WTC11 (cell line): ENCODE data around the gene KMT2A. TPM values are rescaled to one million over a fixed set of nuclear protein-coding genes. Genes with fewer than 3 reads are reported as not detected.

ENCODE experiments used
- ATAC-seq: fragments of 200-7000 bp; cut with Tn5 transposase; 2 replicates; pipeline ENCODE4 v1.10.0; 2021; ENCODE audit warnings: mild to moderate bottlenecking, moderate library complexity
- CTCF ChIA-PET: fragments of 300-600 bp; sonication (Branson Sonifier 250); formaldehyde crosslinking; loops from one replicate; lab custom pipeline; 2021; ENCODE audit warnings: antibody characterized with exemption; lab: Charles Lee
- POLR2A ChIA-PET: fragments of 350-600 bp; sonication (Branson Sonifier 250); formaldehyde crosslinking; loops from one replicate; lab custom pipeline; 2021; ENCODE audit warnings: antibody characterized with exemption; lab: Charles Lee
- DNase-seq: peaks from one replicate; pipeline ENCODE4 v3.0.0; 2021; ENCODE audit warnings: low spot score
- H3K27ac Mint-ChIP-seq: 2 replicates; pipeline ENCODE4 v1.8.0; 2021; ENCODE audit warnings: mixed read lengths
- H3K27me3 Mint-ChIP-seq: 2 replicates; pipeline ENCODE4 v1.8.0; 2021; ENCODE audit warnings: low read depth, mild to moderate bottlenecking, moderate library complexity, mixed read lengths
- H3K36me3 Mint-ChIP-seq: 2 replicates; pipeline ENCODE4 v1.8.0; 2021; ENCODE audit warnings: mixed read lengths
- H3K4me1 Mint-ChIP-seq: 2 replicates; pipeline ENCODE4 v1.8.0; 2022; ENCODE audit warnings: mixed read lengths
- H3K4me3 Mint-ChIP-seq: 2 replicates; pipeline ENCODE4 v1.8.0; 2021; ENCODE audit warnings: mild to moderate bottlenecking, moderate library complexity, mixed read lengths
- H3K9me3 Mint-ChIP-seq: 2 replicates; pipeline ENCODE4 v1.8.0; 2021; ENCODE audit warnings: mixed read lengths
- ATF1 ChIP-seq: sonication (generic); formaldehyde crosslinking; IDR thresholded peaks from 2 replicates; pipeline ENCODE4 v1.8.1; 2023; ENCODE audit warnings: mild to moderate bottlenecking, moderate library complexity, missing genetic modification reagents
- ATF2 ChIP-seq: sonication (generic); formaldehyde crosslinking; IDR thresholded peaks from 2 replicates; pipeline ENCODE4 v1.8.1; 2022; ENCODE audit warnings: low read depth, missing genetic modification reagents, borderline replicate concordance
- CBFB ChIP-seq: sonication (generic); formaldehyde crosslinking; IDR thresholded peaks from 2 replicates; pipeline ENCODE4 v1.8.1; 2022; ENCODE audit warnings: mild to moderate bottlenecking, low read depth, missing genetic modification reagents
- CREB1 ChIP-seq: sonication (generic); formaldehyde crosslinking; IDR thresholded peaks from 2 replicates; pipeline ENCODE4 v1.8.0; 2023; ENCODE audit warnings: mild to moderate bottlenecking, missing genetic modification reagents
- CREM ChIP-seq: sonication (generic); formaldehyde crosslinking; IDR thresholded peaks from 2 replicates; pipeline ENCODE4 v1.8.1; 2022; ENCODE audit warnings: mild to moderate bottlenecking, missing genetic modification reagents, moderate library complexity
- ETV6 ChIP-seq: sonication (generic); formaldehyde crosslinking; IDR thresholded peaks from 2 replicates; pipeline ENCODE4 v1.8.1; 2022; ENCODE audit warnings: mild to moderate bottlenecking, missing genetic modification reagents
- HMGA2 ChIP-seq: fragments of 250-450 bp; sonication (Bioruptor Pico); IDR thresholded peaks from 2 replicates; pipeline ENCODE4 v1.4.0; 2021; ENCODE audit warnings: mild to moderate bottlenecking, moderate library complexity
- IRF2 ChIP-seq: sonication (generic); formaldehyde crosslinking; IDR thresholded peaks from 2 replicates; pipeline ENCODE4 v1.8.0; 2022; ENCODE audit warnings: low read depth, missing genetic modification reagents, borderline replicate concordance
- JAZF1 ChIP-seq: fragments of 250-450 bp; sonication (Bioruptor Pico); IDR thresholded peaks from 2 replicates; pipeline ENCODE4 v1.9.0; 2021; ENCODE audit warnings: moderate library complexity, mild to moderate bottlenecking, inconsistent platforms
- JUN ChIP-seq: sonication (generic); formaldehyde crosslinking; IDR thresholded peaks from 2 replicates; pipeline ENCODE4 v1.8.0; 2023; ENCODE audit warnings: mild to moderate bottlenecking, missing genetic modification reagents
- KAT7 ChIP-seq: sonication (generic); formaldehyde crosslinking; IDR thresholded peaks from 2 replicates; pipeline ENCODE4 v1.8.1; 2023; ENCODE audit warnings: missing genetic modification reagents, mild to moderate bottlenecking, borderline replicate concordance
- NFE2L1 ChIP-seq: sonication (generic); formaldehyde crosslinking; IDR thresholded peaks from 2 replicates; pipeline ENCODE4 v1.8.1; 2023; ENCODE audit warnings: missing genetic modification reagents
- NR1H2 ChIP-seq: sonication (generic); formaldehyde crosslinking; IDR thresholded peaks from 2 replicates; pipeline ENCODE4 v1.9.0; 2021; ENCODE audit warnings: mild to moderate bottlenecking, moderate library complexity, missing genetic modification reagents
- OVOL2 ChIP-seq: fragments of 250-450 bp; sonication (Bioruptor Pico); IDR thresholded peaks from 2 replicates; pipeline ENCODE4 v1.9.0; 2021; ENCODE audit warnings: mild to moderate bottlenecking, borderline replicate concordance
- TEAD4 ChIP-seq: sonication (generic); formaldehyde crosslinking; IDR thresholded peaks from 2 replicates; pipeline ENCODE4 v1.8.0; 2022; ENCODE audit warnings: mild to moderate bottlenecking, missing genetic modification reagents
- ZBTB43 ChIP-seq: sonication (generic); formaldehyde crosslinking; IDR thresholded peaks from 2 replicates; pipeline ENCODE4 v1.8.1; 2023; ENCODE audit warnings: mild to moderate bottlenecking, missing genetic modification reagents
- ZNF121 ChIP-seq: sonication (generic); formaldehyde crosslinking; IDR thresholded peaks from 2 replicates; pipeline ENCODE4 v1.8.0; 2023; ENCODE audit warnings: missing genetic modification reagents
- ZNF138 ChIP-seq: sonication (generic); formaldehyde crosslinking; conservative IDR thresholded peaks from 2 replicates; pipeline ENCODE4 v1.8.1; 2022; ENCODE audit warnings: mild to moderate bottlenecking, moderate library complexity, missing genetic modification reagents
- ZNF232 ChIP-seq: sonication (generic); formaldehyde crosslinking; IDR thresholded peaks from 2 replicates; pipeline ENCODE4 v1.8.0; 2022; ENCODE audit warnings: mild to moderate bottlenecking, missing genetic modification reagents
- ZNF671 ChIP-seq: fragments of 250-450 bp; sonication (Bioruptor Pico); IDR thresholded peaks from 2 replicates; pipeline ENCODE4 v1.8.0; 2021; ENCODE audit warnings: mild to moderate bottlenecking
- total RNA-seq: library from RNA; stranded (reverse); gene quantifications from 3 replicates; pipeline ENCODE4 v1.2.3, GENCODE V29; 2021
- TF ChIP-seq, protein P1 (sequence below): sonication (generic); formaldehyde crosslinking; IDR thresholded peaks from 2 replicates; pipeline ENCODE4 v1.8.0; 2022; ENCODE audit warnings: mild to moderate bottlenecking, missing genetic modification reagents
- TF ChIP-seq, protein P2 (sequence below): sonication (generic); formaldehyde crosslinking; IDR thresholded peaks from 2 replicates; pipeline ENCODE4 v1.8.0; 2022; ENCODE audit warnings: mild to moderate bottlenecking, missing genetic modification reagents
- TF ChIP-seq, protein P3 (sequence below): sonication (generic); formaldehyde crosslinking; conservative IDR thresholded peaks from 2 replicates; pipeline ENCODE4 v1.8.1; 2023; ENCODE audit warnings: mild to moderate bottlenecking, low read depth, missing genetic modification reagents, moderate library complexity
- TF ChIP-seq, protein P4 (sequence below): sonication (generic); formaldehyde crosslinking; IDR thresholded peaks from 2 replicates; pipeline ENCODE4 v1.8.0; 2023; ENCODE audit warnings: missing genetic modification reagents
- TF ChIP-seq, protein P5 (sequence below): fragments of 250-450 bp; sonication (Bioruptor Pico); IDR thresholded peaks from 2 replicates; pipeline ENCODE4 v1.9.0; 2021; ENCODE audit warnings: mild to moderate bottlenecking

KMT2A gene
- total RNA-seq, 1 experiment from 2014 or later, result 59.1 TPM

DNA sequence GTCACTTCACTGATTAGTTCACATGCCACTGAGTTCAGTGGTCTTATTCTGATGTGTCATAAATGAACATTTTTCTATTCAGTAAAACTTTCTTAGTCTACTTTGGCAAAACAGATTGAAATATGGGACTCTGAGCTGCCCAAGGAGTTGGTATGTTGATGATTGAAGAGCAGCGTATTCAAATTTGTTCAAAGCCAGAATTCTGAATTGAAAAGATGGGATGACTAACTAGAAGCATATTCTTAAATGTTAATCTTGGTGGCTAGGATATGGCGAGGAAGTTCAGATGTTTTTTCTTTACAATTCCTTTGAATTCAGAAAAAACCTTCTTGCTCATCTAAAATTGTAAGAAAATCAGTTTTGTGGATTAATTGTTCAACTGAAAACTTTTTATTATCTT lies 34.7 kb downstream of the KMT2A start:
- ATAC-seq (no peak), DNase-seq (no peak)
- no peak for TF ChIP-seq ETV6
- no peak for TF ChIP-seq NR1H2
- TF ChIP-seq CREB1 (CRISPR knock-in tag), result no peak
- TF ChIP-seq, protein P1, sequence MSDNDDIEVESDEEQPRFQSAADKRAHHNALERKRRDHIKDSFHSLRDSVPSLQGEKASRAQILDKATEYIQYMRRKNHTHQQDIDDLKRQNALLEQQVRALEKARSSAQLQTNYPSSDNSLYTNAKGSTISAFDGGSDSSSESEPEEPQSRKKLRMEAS (CRISPR knock-in tag), result no peak
- no peak for TF ChIP-seq ZNF138 (CRISPR knock-in tag)
- TF ChIP-seq ZNF232 (CRISPR knock-in tag), result no peak
- TF ChIP-seq JUN (CRISPR knock-in tag), result no peak
- TF ChIP-seq KAT7 (CRISPR knock-in tag), result no peak
- no peak for TF ChIP-seq ATF1
- CTCF ChIA-PET, result no interaction called here
- Mint-ChIP-seq H3K36me3 (peaks cover 30% of the 10 kb centered on the region), H3K9me3 (no peaks in the 10 kb centered on the region), H3K27me3 (no peaks in the 10 kb centered on the region), H3K4me1 (no peaks in the 10 kb centered on the region), H3K4me3 (no peak overlapping the region), H3K27ac (no peak overlapping the region)
- POLR2A ChIA-PET, result no interaction called here

DNA sequence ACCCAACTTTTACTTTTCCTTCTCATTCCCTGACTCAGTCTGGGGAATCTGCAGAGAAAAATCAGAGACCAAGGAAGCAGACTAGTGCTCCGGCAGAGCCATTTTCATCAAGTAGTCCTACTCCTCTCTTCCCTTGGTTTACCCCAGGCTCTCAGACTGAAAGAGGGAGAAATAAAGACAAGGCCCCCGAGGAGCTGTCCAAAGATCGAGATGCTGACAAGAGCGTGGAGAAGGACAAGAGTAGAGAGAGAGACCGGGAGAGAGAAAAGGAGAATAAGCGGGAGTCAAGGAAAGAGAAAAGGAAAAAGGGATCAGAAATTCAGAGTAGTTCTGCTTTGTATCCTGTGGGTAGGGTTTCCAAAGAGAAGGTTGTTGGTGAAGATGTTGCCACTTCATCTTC lies 37.2 kb downstream of the KMT2A start:
- CTCF ChIA-PET, result no interaction called here
- Mint-ChIP-seq H3K4me3 (no peak overlapping the region), H3K4me1 (no peaks in the 10 kb centered on the region)
- POLR2A ChIA-PET, result no interaction called here
- no peak for TF ChIP-seq NR1H2
- no peak for TF ChIP-seq JAZF1 (CRISPR knock-in tag)
- no peak for TF ChIP-seq ZNF671 (CRISPR knock-in tag)
- TF ChIP-seq NFE2L1, result no peak
- no peak for TF ChIP-seq ZBTB43
- TF ChIP-seq TEAD4 (CRISPR knock-in tag), result no peak
- TF ChIP-seq CREM, result no peak
- no peak for TF ChIP-seq HMGA2
- TF ChIP-seq, protein P2, sequence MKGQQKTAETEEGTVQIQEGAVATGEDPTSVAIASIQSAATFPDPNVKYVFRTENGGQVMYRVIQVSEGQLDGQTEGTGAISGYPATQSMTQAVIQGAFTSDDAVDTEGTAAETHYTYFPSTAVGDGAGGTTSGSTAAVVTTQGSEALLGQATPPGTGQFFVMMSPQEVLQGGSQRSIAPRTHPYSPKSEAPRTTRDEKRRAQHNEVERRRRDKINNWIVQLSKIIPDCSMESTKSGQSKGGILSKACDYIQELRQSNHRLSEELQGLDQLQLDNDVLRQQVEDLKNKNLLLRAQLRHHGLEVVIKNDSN (CRISPR knock-in tag), result no peak
- TF ChIP-seq, protein P3, sequence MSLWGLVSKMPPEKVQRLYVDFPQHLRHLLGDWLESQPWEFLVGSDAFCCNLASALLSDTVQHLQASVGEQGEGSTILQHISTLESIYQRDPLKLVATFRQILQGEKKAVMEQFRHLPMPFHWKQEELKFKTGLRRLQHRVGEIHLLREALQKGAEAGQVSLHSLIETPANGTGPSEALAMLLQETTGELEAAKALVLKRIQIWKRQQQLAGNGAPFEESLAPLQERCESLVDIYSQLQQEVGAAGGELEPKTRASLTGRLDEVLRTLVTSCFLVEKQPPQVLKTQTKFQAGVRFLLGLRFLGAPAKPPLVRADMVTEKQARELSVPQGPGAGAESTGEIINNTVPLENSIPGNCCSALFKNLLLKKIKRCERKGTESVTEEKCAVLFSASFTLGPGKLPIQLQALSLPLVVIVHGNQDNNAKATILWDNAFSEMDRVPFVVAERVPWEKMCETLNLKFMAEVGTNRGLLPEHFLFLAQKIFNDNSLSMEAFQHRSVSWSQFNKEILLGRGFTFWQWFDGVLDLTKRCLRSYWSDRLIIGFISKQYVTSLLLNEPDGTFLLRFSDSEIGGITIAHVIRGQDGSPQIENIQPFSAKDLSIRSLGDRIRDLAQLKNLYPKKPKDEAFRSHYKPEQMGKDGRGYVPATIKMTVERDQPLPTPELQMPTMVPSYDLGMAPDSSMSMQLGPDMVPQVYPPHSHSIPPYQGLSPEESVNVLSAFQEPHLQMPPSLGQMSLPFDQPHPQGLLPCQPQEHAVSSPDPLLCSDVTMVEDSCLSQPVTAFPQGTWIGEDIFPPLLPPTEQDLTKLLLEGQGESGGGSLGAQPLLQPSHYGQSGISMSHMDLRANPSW (CRISPR knock-in tag), result no peak
- TF ChIP-seq OVOL2 (CRISPR knock-in tag), result no peak
- no peak for TF ChIP-seq ZNF121 (CRISPR knock-in tag)
- TF ChIP-seq, all 79 proteins: peak for 0
- peaks cover 50% of the 10 kb centered on the region for H3K36me3 Mint-ChIP-seq
- no peak for ATAC-seq
- H3K27me3 Mint-ChIP-seq, result no peaks in the 10 kb centered on the region
- H3K27ac Mint-ChIP-seq, result no peak overlapping the region
- no peak for DNase-seq
- H3K9me3 Mint-ChIP-seq, result no peaks in the 10 kb centered on the region

GRCh38 chr11:118476676-118477075 lies 40.4 kb downstream of the KMT2A start:
- H3K36me3 Mint-ChIP-seq, result peaks cover 70% of the 10 kb centered on the region
- CTCF ChIA-PET, result interaction anchor here (0.5 kb wide), 1 partner anchor 114 kb away, joined by 3 read pairs; no protein-coding TSS in a partner anchor
- peak overlapping the region; percentile 16; the same call in 1 of the 2 replicates for H3K27ac Mint-ChIP-seq
- no peaks in the 10 kb centered on the region for H3K9me3 Mint-ChIP-seq
- no peak overlapping the region for H3K4me3 Mint-ChIP-seq
- POLR2A ChIA-PET, result no interaction called here
- DNase-seq (no peak), ATAC-seq (no peak)
- H3K4me1 Mint-ChIP-seq, result no peaks in the 10 kb centered on the region
- no peaks in the 10 kb centered on the region for H3K27me3 Mint-ChIP-seq
- TF ChIP-seq CBFB (CRISPR knock-in tag) (no peak), IRF2 (no peak), ATF2 (CRISPR knock-in tag) (no peak), CREM (no peak)
- TF ChIP-seq, protein P4, sequence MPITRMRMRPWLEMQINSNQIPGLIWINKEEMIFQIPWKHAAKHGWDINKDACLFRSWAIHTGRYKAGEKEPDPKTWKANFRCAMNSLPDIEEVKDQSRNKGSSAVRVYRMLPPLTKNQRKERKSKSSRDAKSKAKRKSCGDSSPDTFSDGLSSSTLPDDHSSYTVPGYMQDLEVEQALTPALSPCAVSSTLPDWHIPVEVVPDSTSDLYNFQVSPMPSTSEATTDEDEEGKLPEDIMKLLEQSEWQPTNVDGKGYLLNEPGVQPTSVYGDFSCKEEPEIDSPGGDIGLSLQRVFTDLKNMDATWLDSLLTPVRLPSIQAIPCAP, result no peak
- TF ChIP-seq, protein P5, sequence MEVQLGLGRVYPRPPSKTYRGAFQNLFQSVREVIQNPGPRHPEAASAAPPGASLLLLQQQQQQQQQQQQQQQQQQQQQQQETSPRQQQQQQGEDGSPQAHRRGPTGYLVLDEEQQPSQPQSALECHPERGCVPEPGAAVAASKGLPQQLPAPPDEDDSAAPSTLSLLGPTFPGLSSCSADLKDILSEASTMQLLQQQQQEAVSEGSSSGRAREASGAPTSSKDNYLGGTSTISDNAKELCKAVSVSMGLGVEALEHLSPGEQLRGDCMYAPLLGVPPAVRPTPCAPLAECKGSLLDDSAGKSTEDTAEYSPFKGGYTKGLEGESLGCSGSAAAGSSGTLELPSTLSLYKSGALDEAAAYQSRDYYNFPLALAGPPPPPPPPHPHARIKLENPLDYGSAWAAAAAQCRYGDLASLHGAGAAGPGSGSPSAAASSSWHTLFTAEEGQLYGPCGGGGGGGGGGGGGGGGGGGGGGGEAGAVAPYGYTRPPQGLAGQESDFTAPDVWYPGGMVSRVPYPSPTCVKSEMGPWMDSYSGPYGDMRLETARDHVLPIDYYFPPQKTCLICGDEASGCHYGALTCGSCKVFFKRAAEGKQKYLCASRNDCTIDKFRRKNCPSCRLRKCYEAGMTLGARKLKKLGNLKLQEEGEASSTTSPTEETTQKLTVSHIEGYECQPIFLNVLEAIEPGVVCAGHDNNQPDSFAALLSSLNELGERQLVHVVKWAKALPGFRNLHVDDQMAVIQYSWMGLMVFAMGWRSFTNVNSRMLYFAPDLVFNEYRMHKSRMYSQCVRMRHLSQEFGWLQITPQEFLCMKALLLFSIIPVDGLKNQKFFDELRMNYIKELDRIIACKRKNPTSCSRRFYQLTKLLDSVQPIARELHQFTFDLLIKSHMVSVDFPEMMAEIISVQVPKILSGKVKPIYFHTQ, result no peak
- TF ChIP-seq, protein P2 (CRISPR knock-in tag), result no peak
